Activated CD8-positive, alpha-beta memory T cell treated with anti-CD3 and anti-CD28 coated beads for 24 hours (primary cell): Measurements from ENCODE around the gene DOCK2.
A peak's percentile ranks its signal among the peaks of the same experiment; 100 is the strongest.
"Not testable (repeated sequence)": the region's sequence is repeated elsewhere in the genome, so short reads cannot be mapped to it uniquely, and the experiment has no call there.

Experiments used
- DNase-seq: peaks from one replicate; pipeline ENCODE4 v3.0.0-alpha.2; 2020

DOCK2 gene

GRCh38 chr5:170076211-170076610 is 439.1 kb downstream of the DOCK2 start:
- no peak for DNase-seq

- DNase-seq = no peak
These were observed 439.7 kb downstream of the DOCK2 start for GRCh38 chr5:170076739-170077138.

- DNase-seq = no peak
These were observed 440.5 kb downstream of the DOCK2 start for GRCh38 chr5:170077526-170077925.

GRCh38 chr5:170078458-170078857 is 441.4 kb downstream of the DOCK2 start:
- no peak for DNase-seq

GRCh38 chr5:170078931-170079330 is 441.9 kb downstream of the DOCK2 start:
- DNase-seq = no peak

GRCh38 chr5:170080217-170080616 is 443.1 kb downstream of the DOCK2 start:
- DNase-seq = no peak

- no peak for DNase-seq
These were observed 443.8 kb downstream of the DOCK2 start for GRCh38 chr5:170080786-170081445.

- DNase-seq = no peak
These were observed 444.5 kb downstream of the DOCK2 start for GRCh38 chr5:170081616-170082015.

- DNase-seq = no peak
These were observed 445.6 kb downstream of the DOCK2 start for GRCh38 chr5:170082701-170083100.

- no peak for DNase-seq
These were observed 450.2 kb downstream of the DOCK2 start for GRCh38 chr5:170087168-170087817.

- DNase-seq = no peak
These were observed 455.5 kb downstream of the DOCK2 start for GRCh38 chr5:170092455-170093101.

GRCh38 chr5:170094329-170094728 is 457.3 kb downstream of the DOCK2 start:
- not testable (repeated sequence) for DNase-seq

- DNase-seq = no peak
These were observed 458.6 kb downstream of the DOCK2 start for GRCh38 chr5:170095646-170096045.

GRCh38 chr5:170097934-170098333 is 460.9 kb downstream of the DOCK2 start:
- no peak for DNase-seq

- DNase-seq = peak; percentile 86
These were observed 463.2 kb downstream of the DOCK2 start for GRCh38 chr5:170100066-170100943.

- no peak for DNase-seq
These were observed 466.4 kb downstream of the DOCK2 start for GRCh38 chr5:170103447-170103846.

GRCh38 chr5:170104299-170104698 is 467.2 kb downstream of the DOCK2 start:
- peak; percentile 42 for DNase-seq

- DNase-seq = peak; percentile 9
These were observed 467.6 kb downstream of the DOCK2 start for GRCh38 chr5:170104710-170105109.

GRCh38 chr5:170105642-170106611 is 468.9 kb downstream of the DOCK2 start, which contains the start of gene FOXI1:
TSS of gene FOXI1 (plus strand) at chr5:170105897. CDS start at chr5:170105958, 61 bp downstream.
- DNase-seq = peak; percentile 50

GRCh38 chr5:170107674-170108073 is 470.6 kb downstream of the DOCK2 start:
- DNase-seq = no peak

- peak; percentile 35 for DNase-seq
These were observed 471.3 kb downstream of the DOCK2 start for GRCh38 chr5:170108266-170108785.
